ENCODE data around the gene NOP10.

Gene NOP10

DNA sequence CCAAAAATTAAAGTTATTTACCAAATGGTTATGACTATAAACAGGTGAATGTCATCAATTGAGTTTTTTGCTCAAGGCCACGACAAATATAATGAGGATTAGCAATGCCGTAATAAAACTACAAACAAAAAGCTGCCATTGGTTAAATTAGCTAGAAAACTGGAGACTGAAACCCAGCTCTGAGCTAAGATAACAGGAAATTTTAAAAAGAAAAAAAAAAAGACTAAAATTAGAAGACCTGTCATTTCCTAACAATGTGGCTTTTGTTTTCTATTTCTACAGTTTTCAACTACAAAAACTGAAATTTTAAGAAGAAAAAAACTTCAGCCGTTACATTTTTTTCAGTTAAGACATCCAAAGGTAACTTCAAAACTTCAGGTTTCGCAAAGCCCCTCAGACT is 15.0 kb downstream of the NOP10 start:
- Histone ChIP-seq H3K4me2 (no peak overlapping the region), H3K4me3 (IDR thresholded peaks at IDR 0.05; ENCODE audit: insufficient read depth, low read depth, low read length) (no peak overlapping the region), H3K27me3 (ENCODE audit: insufficient read depth, low read depth) (no peaks in the 10 kb centered on the region), H3K9ac (no peak overlapping the region), H3K4me1 (ENCODE audit: low read depth, poor library complexity, severe bottlenecking) (no peaks in the 10 kb centered on the region), H3K79me2 (ENCODE audit: insufficient read depth, low read depth) (no peaks in the 10 kb centered on the region), H3K27ac (no peak overlapping the region), H4K20me1 (ENCODE audit: insufficient read depth) (no peaks in the 10 kb centered on the region), H3K36me3 (ENCODE audit: insufficient read depth) (no peaks in the 10 kb centered on the region), H2AFZ (ENCODE audit: low read depth) (no peak overlapping the region)
- TF ChIP-seq, protein P1, sequence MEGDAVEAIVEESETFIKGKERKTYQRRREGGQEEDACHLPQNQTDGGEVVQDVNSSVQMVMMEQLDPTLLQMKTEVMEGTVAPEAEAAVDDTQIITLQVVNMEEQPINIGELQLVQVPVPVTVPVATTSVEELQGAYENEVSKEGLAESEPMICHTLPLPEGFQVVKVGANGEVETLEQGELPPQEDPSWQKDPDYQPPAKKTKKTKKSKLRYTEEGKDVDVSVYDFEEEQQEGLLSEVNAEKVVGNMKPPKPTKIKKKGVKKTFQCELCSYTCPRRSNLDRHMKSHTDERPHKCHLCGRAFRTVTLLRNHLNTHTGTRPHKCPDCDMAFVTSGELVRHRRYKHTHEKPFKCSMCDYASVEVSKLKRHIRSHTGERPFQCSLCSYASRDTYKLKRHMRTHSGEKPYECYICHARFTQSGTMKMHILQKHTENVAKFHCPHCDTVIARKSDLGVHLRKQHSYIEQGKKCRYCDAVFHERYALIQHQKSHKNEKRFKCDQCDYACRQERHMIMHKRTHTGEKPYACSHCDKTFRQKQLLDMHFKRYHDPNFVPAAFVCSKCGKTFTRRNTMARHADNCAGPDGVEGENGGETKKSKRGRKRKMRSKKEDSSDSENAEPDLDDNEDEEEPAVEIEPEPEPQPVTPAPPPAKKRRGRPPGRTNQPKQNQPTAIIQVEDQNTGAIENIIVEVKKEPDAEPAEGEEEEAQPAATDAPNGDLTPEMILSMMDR (conservative IDR thresholded peaks at IDR 0.05; ENCODE audit: low read depth, low read length) = no peak

DNA sequence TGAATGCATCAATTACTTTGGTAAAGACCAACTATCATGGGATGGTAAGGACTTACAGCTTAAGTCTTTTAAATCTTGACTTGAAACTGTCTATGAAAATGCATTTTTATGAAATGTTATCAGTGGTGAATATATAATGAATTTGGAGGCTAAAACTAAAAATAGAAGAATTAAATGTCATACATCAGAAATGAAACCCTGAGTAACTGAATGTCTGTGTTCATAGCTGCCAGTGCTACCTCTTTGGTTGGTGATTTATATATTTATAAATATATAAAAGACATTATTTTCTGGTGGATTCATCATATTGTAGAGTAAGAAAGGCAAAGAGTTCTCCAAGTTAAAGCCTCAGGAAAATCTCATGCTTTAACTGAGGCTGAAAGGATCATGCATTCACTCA is 17.6 kb downstream of the NOP10 start:
- H3K9ac ChIP-seq = no peak overlapping the region
- H3K79me2 ChIP-seq (ENCODE audit: insufficient read depth, low read depth) = no peaks in the 10 kb centered on the region
- no peak overlapping the region for H3K27ac ChIP-seq
- TF ChIP-seq, protein P1 (conservative IDR thresholded peaks at IDR 0.05; ENCODE audit: low read depth, low read length) = no peak
- H3K4me3 ChIP-seq (IDR thresholded peaks at IDR 0.05; ENCODE audit: insufficient read depth, low read depth, low read length) = no peak overlapping the region
- no peaks in the 10 kb centered on the region for H3K36me3 ChIP-seq (ENCODE audit: insufficient read depth)
- no peak overlapping the region for H2AFZ ChIP-seq (ENCODE audit: low read depth)
- H3K4me1 ChIP-seq (ENCODE audit: low read depth, poor library complexity, severe bottlenecking) = no peaks in the 10 kb centered on the region
- no peaks in the 10 kb centered on the region for H3K27me3 ChIP-seq (ENCODE audit: insufficient read depth, low read depth)
- H4K20me1 ChIP-seq (ENCODE audit: insufficient read depth) = no peaks in the 10 kb centered on the region
- H3K4me2 ChIP-seq = no peak overlapping the region

DNA sequence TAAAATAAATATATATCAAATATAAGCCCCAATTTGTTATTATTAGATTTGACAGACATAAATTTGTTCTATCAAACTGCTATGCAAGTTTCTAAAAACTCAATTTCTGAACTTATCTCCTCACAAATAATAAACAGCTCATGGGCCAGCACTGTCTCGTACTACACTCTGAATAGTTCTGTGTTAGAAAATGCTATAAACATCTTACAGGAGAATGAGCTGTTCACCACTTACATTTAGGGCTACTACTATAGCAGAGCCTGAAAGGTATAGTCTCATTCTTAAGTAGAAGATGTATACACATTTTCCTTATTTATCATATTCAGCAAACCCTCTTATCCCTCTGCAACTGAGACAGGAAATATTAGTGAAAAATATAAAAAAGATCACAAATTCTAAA is 18.0 kb downstream of the NOP10 start:
- H3K9ac ChIP-seq = no peak overlapping the region
- TF ChIP-seq, protein P1 (conservative IDR thresholded peaks at IDR 0.05; ENCODE audit: low read depth, low read length) = no peak
- H3K27ac ChIP-seq = no peak overlapping the region
- H2AFZ ChIP-seq (ENCODE audit: low read depth) = no peak overlapping the region
- no peaks in the 10 kb centered on the region for H4K20me1 ChIP-seq (ENCODE audit: insufficient read depth)
- H3K4me2 ChIP-seq = no peak overlapping the region
- no peaks in the 10 kb centered on the region for H3K27me3 ChIP-seq (ENCODE audit: insufficient read depth, low read depth)
- no peaks in the 10 kb centered on the region for H3K79me2 ChIP-seq (ENCODE audit: insufficient read depth, low read depth)
- no peak overlapping the region for H3K4me3 ChIP-seq (IDR thresholded peaks at IDR 0.05; ENCODE audit: insufficient read depth, low read depth, low read length)
- no peaks in the 10 kb centered on the region for H3K4me1 ChIP-seq (ENCODE audit: low read depth, poor library complexity, severe bottlenecking)
- H3K36me3 ChIP-seq (ENCODE audit: insufficient read depth) = no peaks in the 10 kb centered on the region

- Histone ChIP-seq H3K27ac (no peak overlapping the region), H3K27me3 (ENCODE audit: insufficient read depth, low read depth) (no peaks in the 10 kb centered on the region), H3K36me3 (ENCODE audit: insufficient read depth) (no peaks in the 10 kb centered on the region), H4K20me1 (ENCODE audit: insufficient read depth) (no peaks in the 10 kb centered on the region), H3K79me2 (ENCODE audit: insufficient read depth, low read depth) (no peaks in the 10 kb centered on the region), H3K4me2 (no peak overlapping the region), H3K4me3 (IDR thresholded peaks at IDR 0.05; ENCODE audit: insufficient read depth, low read depth, low read length) (no peak overlapping the region), H3K4me1 (ENCODE audit: low read depth, poor library complexity, severe bottlenecking) (no peaks in the 10 kb centered on the region), H3K9ac (no peak overlapping the region), H2AFZ (ENCODE audit: low read depth) (no peak overlapping the region)
- TF ChIP-seq, protein P1 (conservative IDR thresholded peaks at IDR 0.05; ENCODE audit: low read depth, low read length) = no peak
These were observed 19.7 kb downstream of the NOP10 start for GRCh38 chr15:34323217-34323616.
